Fibroblast of villous mesenchyme (primary cell): Measurements from ENCODE around the gene PPP2R2D. TPM values are rescaled to one million over a fixed set of nuclear protein-coding genes. Genes with fewer than 3 reads are reported as not detected.
A peak's percentile ranks its signal among the peaks of the same experiment; 100 is the strongest.

Experiments
- DNase-seq: peaks from one replicate; pipeline ENCODE4 v3.0.0-alpha.2; 2010; ENCODE audit warnings: low read depth
- H3K4me3 ChIP-seq: 2 replicates; pipeline ENCODE4 v1.5.1; 2011; ENCODE audit warnings: low read depth, mild to moderate bottlenecking, low read length
- CTCF ChIP-seq: IDR thresholded peaks from 2 replicates; pipeline ENCODE4 v1.5.1; 2012; ENCODE audit warnings: low read depth, mild to moderate bottlenecking, low read length; ENCODE audit not compliant: insufficient read depth
- total RNA-seq: library from RNA; depleted of rRNA; stranded (reverse); fragments of >200 nt; gene quantifications from 2 replicates; pipeline ENCODE4 v1.2.3, GENCODE V29; 2012

Gene PPP2R2D
- total RNA-seq, 1 donor: 30.7 TPM

DNA sequence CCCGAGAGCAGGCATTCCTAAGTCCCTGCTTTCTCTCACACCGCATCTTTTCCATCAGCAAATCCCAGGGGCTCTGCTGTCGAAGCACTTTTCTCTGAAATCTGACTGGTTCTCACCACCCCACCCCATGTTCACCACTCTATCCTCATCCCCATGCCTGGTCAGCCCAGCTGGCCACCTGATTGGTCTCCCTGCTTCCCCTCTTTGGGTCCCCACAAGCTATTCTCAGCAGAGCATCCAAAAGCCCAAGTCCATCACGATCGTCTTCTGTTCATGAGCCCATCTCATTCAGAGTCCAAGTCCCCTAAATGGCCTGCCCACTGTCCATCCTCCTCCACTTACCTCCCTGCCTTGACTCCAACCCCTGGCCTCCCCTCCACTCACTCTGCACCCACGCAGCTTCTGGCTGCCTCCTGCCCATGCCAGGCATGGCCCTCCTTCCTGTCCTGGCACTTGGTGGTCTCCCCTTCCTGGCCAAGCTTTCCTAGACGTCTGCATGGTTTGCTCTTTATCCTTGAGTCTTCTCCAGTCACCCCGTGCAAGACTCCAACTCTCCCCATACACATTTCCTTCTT, 1.6 kb upstream of the PPP2R2D start:
- DNase-seq: no peak
- H3K4me3 ChIP-seq: no peak overlapping the region
- TF ChIP-seq CTCF: no peak

GRCh38 chr10:131899695-131900349, 986 bp upstream of the PPP2R2D start:
- DNase-seq: no peak

GRCh38 chr10:131901181-131901829, 497 bp downstream of the PPP2R2D start:
- peak; percentile 37 for DNase-seq
- H3K4me3 ChIP-seq: peak overlapping the region; percentile 83
- TF ChIP-seq CTCF: no peak

More at GRCh38 chr10:131899695-131900349, 986 bp upstream of the PPP2R2D start:
- H3K4me3 ChIP-seq: peak overlapping the region; percentile 76
- no peak for TF ChIP-seq CTCF

GRCh38 chr10:131902211-131902610, 1.4 kb downstream of the PPP2R2D start:
- TF ChIP-seq CTCF: no peak
- peak overlapping the region; percentile 83 for H3K4me3 ChIP-seq
- no peak for DNase-seq

DNA sequence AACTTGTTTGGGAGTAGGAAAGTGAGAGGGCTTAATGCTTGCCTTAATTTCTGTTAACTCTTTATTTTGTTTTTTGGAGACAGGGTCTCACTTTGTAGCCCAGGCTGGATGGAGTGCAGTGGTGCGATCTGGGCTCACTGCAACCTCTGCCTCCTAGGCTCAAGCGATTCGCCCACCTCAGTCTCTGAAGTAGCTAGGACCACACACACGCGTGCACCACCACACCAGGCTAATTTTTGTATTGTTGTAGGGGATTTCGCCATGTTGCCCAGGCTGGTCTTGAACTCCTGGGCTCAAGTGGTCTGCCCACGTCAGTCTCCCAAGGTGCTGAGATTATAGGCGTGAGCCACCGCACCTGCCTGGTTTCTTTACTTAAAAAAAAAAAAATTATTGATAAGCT, 1.9 kb downstream of the PPP2R2D start:
- H3K4me3 ChIP-seq: peak overlapping the region; percentile 83
- no peak for TF ChIP-seq CTCF
- no peak for DNase-seq

DNA sequence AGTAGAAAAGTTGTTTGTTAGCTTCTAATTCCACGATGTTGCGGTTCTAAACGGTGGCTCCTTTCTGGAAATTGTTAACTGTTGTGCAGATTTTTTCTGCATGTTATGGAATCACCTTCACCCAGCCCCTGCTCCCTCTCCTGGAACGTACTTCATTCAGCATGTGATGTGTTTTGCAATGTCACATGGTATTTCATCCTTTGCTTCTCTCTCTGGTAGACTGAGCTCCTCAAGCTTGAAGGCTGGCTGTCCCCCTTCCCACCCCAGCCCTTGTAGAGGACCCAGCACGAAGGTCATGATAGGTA, 4.4 kb downstream of the PPP2R2D start:
- DNase-seq: peak; percentile 24
- no peak for TF ChIP-seq CTCF
- no peak overlapping the region for H3K4me3 ChIP-seq
